GM12878 (cell line): ENCODE results near the gene NR1I2. TPM values are rescaled to one million over a fixed set of nuclear protein-coding genes. Genes with fewer than 3 reads are reported as not detected.

Source experiments
- ATF7 ChIP-seq: fragments of 450-650 bp; IDR thresholded peaks from 2 replicates; pipeline ENCODE4 v1.6.1; 2016; ENCODE audit warnings: low read depth, mild to moderate bottlenecking
- BACH1 ChIP-seq: fragments of 450-650 bp; IDR thresholded peaks from 2 replicates; pipeline ENCODE4 v1.6.1; 2017; ENCODE audit warnings: mild to moderate bottlenecking, borderline replicate concordance
- CREM ChIP-seq: IDR thresholded peaks from 2 replicates; pipeline ENCODE4 v1.6.1; 2014; ENCODE audit warnings: antibody characterized with exemption, low read depth
- E2F4 ChIP-seq: IDR thresholded peaks from 2 replicates; pipeline ENCODE4 v1.6.1; 2012; ENCODE audit warnings: low read depth, low read length, improper control_type of control experiment
- LARP7 ChIP-seq: fragments of 450-650 bp; IDR thresholded peaks from 2 replicates; pipeline ENCODE4 v1.6.1; 2017; ENCODE audit warnings: mild to moderate bottlenecking
- MEF2A ChIP-seq: IDR thresholded peaks from 2 replicates; pipeline ENCODE4 v1.6.1; 2011; ENCODE audit warnings: low read depth, mild to moderate bottlenecking, low read length, moderate library complexity; ENCODE audit not compliant: insufficient read depth
- MLLT1 ChIP-seq: fragments of 450-650 bp; IDR thresholded peaks from 2 replicates; pipeline ENCODE4 v1.6.1; 2016; ENCODE audit warnings: mild to moderate bottlenecking
- MXI1 ChIP-seq: fragments of 150-350 bp; IDR thresholded peaks from 2 replicates; pipeline ENCODE4 v1.6.1; 2011; ENCODE audit warnings: low read depth, mild to moderate bottlenecking, inconsistent platforms, low read length, improper control_type of control experiment
- NRF1 ChIP-seq: conservative IDR thresholded peaks from 2 replicates; pipeline ENCODE4 v1.6.1; 2011; ENCODE audit warnings: mild to moderate bottlenecking, low read depth, low read length, improper control_type of control experiment
- RAD21 ChIP-seq: IDR thresholded peaks from 2 replicates; pipeline ENCODE4 v1.6.1; 2011; ENCODE audit warnings: mild to moderate bottlenecking, low read depth, low read length, moderate library complexity; ENCODE audit not compliant: insufficient read depth
- SIN3A ChIP-seq: IDR thresholded peaks from 2 replicates; pipeline ENCODE4 v1.6.1; 2012; ENCODE audit warnings: low read depth, low read length, improper control_type of control experiment
- SKIL ChIP-seq: fragments of 450-650 bp; IDR thresholded peaks from 2 replicates; pipeline ENCODE4 v1.6.1; 2017; ENCODE audit warnings: mild to moderate bottlenecking, low read depth, inconsistent platforms; ENCODE audit not compliant: poor library complexity, severe bottlenecking
- SREBF2 ChIP-seq: IDR thresholded peaks from 2 replicates; pipeline ENCODE4 v1.6.1; 2012; ENCODE audit warnings: mild to moderate bottlenecking, low read length
- ZBTB33 ChIP-seq: fragments of 450-650 bp; IDR thresholded peaks from 2 replicates; pipeline ENCODE4 v1.6.1; 2017; ENCODE audit warnings: mild to moderate bottlenecking
- ZNF274 ChIP-seq: IDR thresholded peaks from one replicate; pipeline ENCODE4 v1.8.0; 2011; ENCODE audit not compliant: insufficient read length, insufficient read depth
- ZNF687 ChIP-seq: fragments of 450-650 bp; IDR thresholded peaks from 2 replicates; pipeline ENCODE4 v1.6.1; 2017; ENCODE audit warnings: mild to moderate bottlenecking, moderate library complexity
- polyA plus RNA-seq, 11 experiments: library from polyadenylated mRNA; depleted of rRNA in 4 of 11; unstranded in 6 of 11; stranded (reverse) in 5 of 11; fragments of >200 nt; fragmentation: Nextera tagmentation in 4 of 11; fragmentation: Illumina TruSeq in 1 of 11; extraction: Ambion mirVana in 4 of 11; extraction: Trizol in 1 of 11; gene quantifications; 1 replicate in 1 of 11; 2 replicates in 10 of 11; pipeline versions ENCODE4 v1.2.1 to v1.2.3, GENCODE V29; 2011 to 2016; ENCODE audit warnings: inconsistent platforms in 2 of 11, missing spikeins in 2 of 11, low read depth in 1 of 11
- total RNA-seq, 4 experiments: library from RNA; depleted of rRNA in 3 of 4; stranded (reverse); fragments of >200 nt in 3 of 4; fragmentation: Illumina TruSeq in 1 of 4; extraction: Trizol in 1 of 4; gene quantifications; 2 replicates each; pipeline versions ENCODE4 v1.2.1 to v1.2.3, GENCODE V29; 2013 to 2021

Gene NR1I2
- total and polyA plus RNA-seq, 10 of the 15 experiments (the other 5 are each of a cell fraction or from before 2014, with no cell fraction given) = 0.03 to 1.0 (median 0.39) TPM

- TF ChIP-seq ZBTB33 (peak; percentile 17; the same call in 1 of the 2 replicates), MEF2A (no peak), E2F4 (no peak), MLLT1 (0 out of 2 replicates have a peak, but pooled peaks have one; percentile 39), SKIL (no peak), BACH1 (no peak), CREM (peak; percentile 25; the same call in 1 of the 2 replicates), SREBF2 (no peak), SIN3A (no peak), ZNF687 (peak; percentile 44; the same call in 1 of the 2 replicates), ATF7 (no peak), NRF1 (peak; percentile 32; the same call in 1 of the 2 replicates), LARP7 (peak; percentile 50; the same call in 1 of the 2 replicates), ZNF274 (no peak), MXI1 (no peak; the same call in 1 of the 2 replicates), RAD21 (peak; percentile 38; the same call in 1 of the 2 replicates)
Measured at GRCh38 chr3:119810018-119810435, 28.1 kb downstream of the NR1I2 start (continued).
